Iris pigment epithelial cell (primary cell): ENCODE data around the gene IL1R1.
"Not testable (repeated sequence)": the region's sequence is repeated elsewhere in the genome, so short reads cannot be mapped to it uniquely, and the experiment has no call there.

ENCODE experiments used
- DNase-seq: peaks from one replicate; pipeline ENCODE4 v3.0.0-alpha.2; 2011; ENCODE audit warnings: low read depth

IL1R1 gene

DNA sequence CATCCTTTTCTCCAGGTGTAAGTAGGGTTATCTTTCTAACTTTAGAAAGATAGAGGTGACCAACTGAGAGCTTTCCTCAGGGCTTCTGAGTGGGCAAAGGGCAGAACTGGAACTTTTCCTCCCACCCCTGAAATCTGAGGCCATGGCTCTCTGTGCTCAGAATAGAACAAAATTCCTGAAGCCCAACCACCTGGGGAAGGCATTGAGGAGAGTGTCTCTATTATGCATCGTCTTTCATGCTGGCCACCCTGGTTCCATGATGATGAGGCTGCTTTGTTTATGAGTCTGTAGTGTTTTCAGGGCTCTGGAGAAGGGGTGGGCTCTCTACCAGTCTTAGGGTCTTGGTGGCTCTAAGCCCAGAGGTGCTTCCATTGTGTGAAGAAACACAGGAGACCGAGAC lies 30.7 kb upstream of the IL1R1 start:
- DNase-seq, result no peak

DNA sequence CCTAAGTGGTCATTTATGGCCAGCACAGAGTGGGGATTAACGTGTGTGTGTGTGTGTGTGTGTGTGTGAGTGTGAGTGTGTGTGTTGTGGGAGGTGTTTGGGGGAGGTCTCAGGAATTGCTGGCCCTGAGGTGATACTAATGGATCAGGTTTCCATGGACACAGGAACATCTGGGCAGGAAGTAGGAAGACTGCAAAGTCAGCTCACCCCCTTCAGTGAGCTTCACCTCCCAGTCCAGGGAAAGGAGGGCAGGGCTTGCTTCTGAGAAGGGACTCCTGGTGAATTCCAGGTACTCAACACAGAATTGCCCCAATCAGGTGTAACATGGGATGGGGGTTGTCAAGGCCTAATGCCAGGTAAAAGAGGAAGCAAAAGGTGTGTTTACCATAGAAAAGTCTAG lies 30.3 kb upstream of the IL1R1 start:
- DNase-seq, result no peak

GRCh38 chr2:102112692-102113665 lies 29.6 kb upstream of the IL1R1 start:
- peak; percentile 50 for DNase-seq

- peak; percentile 99 for DNase-seq
Observed at GRCh38 chr2:102114290-102114721, 28.2 kb upstream of the IL1R1 start.

GRCh38 chr2:102114851-102115497 lies 27.6 kb upstream of the IL1R1 start:
- DNase-seq, result peak; percentile 81

GRCh38 chr2:102116630-102117471 lies 25.7 kb upstream of the IL1R1 start:
- peak; percentile 72 for DNase-seq

DNA sequence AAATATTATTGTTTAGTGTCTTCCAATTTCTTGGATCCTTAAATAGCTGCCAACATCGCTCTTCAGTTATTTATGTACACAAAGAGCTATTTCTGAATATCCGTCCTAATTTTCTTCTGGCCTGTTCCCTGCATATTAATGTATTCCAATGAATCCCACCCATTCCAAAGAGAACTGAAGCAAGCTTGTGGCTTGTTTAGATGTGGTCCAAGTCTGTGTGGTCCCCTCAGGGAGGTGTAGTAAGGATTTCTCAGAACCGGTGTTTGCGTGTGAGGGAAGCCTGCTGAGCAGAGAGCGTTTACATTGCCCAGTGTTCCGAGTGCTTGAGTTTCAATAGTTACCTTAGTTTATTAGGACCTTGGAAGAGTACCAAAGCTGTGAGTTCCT lies 25.1 kb upstream of the IL1R1 start:
- no peak for DNase-seq

- no peak for DNase-seq
Observed at GRCh38 chr2:102119255-102119654, 23.3 kb upstream of the IL1R1 start.

DNA sequence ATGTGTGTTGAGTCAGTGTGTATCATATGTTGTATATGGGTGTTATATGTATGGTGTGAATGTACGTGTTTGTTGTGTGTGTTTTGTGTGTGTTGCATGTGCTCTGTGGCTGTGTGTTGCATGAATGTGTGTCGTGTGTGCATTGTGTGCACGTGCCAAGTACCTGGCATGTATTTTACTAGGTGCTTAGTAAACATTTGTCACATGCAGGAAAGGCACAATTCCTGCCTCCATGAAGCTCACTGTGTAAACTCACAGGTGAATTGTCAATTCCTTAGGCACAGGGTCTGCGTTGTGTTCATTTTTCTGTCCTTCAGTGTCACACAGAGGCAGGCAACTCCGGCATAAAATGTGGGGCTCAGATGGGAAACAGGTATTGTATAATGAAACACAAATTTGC lies 22.3 kb upstream of the IL1R1 start:
- no peak for DNase-seq

GRCh38 chr2:102120701-102121159 lies 21.8 kb upstream of the IL1R1 start:
- no peak for DNase-seq

- DNase-seq, result peak; percentile 96
Observed at GRCh38 chr2:102122115-102122514, 20.4 kb upstream of the IL1R1 start.

DNA sequence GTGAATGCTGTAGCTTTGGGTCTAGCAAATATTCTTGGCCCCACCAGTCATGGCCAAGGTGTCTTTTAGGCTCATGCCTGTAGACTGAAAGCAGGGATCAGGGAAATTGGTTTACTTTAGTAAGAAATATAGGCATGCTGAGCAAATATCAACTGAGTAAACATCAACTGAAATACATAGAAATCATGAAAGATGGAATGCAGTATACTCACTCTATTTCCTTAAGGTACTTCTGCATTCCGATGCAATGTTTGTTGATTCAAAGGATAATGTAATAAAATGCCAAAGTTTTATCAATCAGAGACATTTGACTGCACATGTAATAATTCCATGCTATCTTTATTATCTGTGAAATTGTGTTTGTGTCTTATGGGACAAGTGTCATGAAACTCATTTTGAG lies 19.6 kb upstream of the IL1R1 start:
- DNase-seq, result no peak

- not testable (repeated sequence) for DNase-seq
Observed at GRCh38 chr2:102124421-102124820, 18.1 kb upstream of the IL1R1 start.

- no peak for DNase-seq
Observed at GRCh38 chr2:102126169-102126568, 16.4 kb upstream of the IL1R1 start.

DNA sequence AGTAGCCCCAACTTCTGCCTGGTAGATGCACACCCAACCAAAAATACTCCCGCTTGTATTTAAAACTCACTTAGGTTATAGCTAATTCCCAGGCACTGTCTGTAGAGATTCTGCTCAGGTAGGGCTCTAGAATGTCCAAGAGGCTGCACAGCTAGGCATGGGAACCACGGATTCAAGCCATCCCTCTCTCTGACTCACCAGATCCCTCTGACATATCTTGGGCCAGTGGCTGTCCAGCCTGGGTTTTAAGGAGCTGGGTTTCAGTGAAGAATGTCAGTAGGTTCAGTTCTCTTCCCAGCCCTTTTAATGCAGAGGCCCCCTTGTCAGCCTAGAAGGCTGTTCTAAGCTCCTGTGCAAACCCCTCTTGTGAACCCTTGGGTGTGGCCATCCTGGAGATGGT lies 15.9 kb upstream of the IL1R1 start:
- DNase-seq, result peak; percentile 72

DNA sequence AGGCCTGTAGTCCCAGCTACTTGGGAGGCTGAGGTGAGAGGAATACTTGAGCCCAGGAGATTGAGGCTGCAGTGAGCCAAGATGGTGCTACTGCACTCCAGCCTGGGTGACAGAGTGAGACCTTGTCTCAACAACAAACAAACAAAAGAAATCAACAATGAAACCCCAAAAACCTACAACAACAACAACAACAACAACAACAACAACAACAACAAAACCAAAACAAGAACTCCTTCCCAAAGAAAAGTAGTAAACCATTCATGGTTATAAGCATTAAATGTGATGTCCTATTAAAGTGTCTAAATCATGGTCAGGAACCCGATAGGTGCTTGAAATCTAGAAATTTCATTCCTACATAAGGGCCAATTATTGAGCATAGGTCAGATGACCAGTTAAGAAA lies 13.5 kb upstream of the IL1R1 start:
- no peak for DNase-seq

GRCh38 chr2:102129951-102130646 lies 12.4 kb upstream of the IL1R1 start:
- DNase-seq, result no peak

GRCh38 chr2:102130647-102130991 lies 11.9 kb upstream of the IL1R1 start:
- peak; percentile 69 for DNase-seq

DNA sequence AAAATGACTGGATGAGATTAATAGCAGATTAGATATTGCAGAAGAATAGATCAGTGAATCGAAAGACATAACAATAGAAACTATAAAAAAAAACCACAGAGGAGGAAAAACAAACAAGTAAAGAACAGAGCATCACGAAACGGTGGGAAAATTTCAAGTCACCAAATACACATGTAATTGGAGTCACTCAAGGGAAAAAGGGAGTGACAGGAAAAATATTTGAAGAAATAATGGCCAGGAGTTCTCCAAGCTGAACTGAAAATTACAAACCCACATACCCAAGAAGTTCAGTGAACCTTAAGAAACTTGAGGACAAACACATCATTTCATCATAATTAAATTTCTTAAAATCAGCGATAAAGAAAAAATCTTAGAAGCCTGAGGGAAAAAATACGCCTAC lies 11.0 kb upstream of the IL1R1 start:
- DNase-seq, result no peak

DNA sequence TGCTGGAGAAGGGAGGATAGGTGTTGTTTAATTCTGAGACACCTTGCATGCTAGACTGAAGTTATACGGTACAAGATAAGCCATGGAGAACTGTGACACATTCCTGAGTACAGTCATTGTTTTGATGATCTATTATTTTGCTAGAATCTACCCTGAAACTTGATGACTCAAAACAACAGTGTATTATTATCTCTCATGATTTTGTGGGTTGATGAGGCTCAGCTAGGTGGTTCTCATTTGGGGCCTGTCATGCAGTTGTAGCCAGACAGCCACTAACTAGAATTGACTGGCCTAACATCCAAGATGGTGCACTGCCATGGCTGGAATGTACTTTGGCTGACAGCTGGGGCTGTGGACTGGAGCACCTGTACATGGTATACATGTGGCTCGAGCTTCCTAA lies 5.4 kb upstream of the IL1R1 start:
- no peak for DNase-seq

DNA sequence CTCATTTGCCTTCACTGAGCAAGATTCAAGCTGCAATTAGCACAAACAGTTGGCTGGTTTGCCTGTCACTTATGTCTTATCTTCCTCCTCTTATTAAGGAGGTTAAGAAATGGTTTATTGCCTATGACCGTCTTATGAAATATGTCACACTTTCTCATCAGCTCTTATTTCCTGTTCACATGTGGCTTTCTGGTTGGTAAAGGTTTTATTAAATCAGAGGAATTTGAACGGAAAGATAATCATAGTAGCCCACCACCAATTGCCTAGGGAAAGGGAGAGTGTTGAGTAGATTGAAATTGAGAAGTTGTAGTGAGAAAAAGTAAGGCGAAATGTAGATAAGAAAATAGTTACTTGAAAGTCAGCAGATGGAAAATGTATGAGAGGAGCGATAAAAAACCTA lies 4.2 kb upstream of the IL1R1 start:
- DNase-seq, result no peak

- peak; percentile 72 for DNase-seq
Observed at GRCh38 chr2:102139851-102140250, 2.7 kb upstream of the IL1R1 start.
